T47D (cell line): ENCODE results near the gene FANK1.
"Not testable (repeated sequence)": the region's sequence is repeated elsewhere in the genome, so short reads cannot be mapped to it uniquely, and the experiment has no call there.

ENCODE experiments used
- DNase-seq, 2 experiments: peaks; one replicate each; pipeline versions ENCODE4 v3.0.0 to v3.0.0-alpha.2; 2011 to 2012; ENCODE audit warnings: low read depth in 1 of 2, low spot score in 1 of 2
- JUND ChIP-seq: IDR thresholded peaks from 2 replicates; pipeline ENCODE4 v1.6.1; 2012; ENCODE audit warnings: low read depth
- in situ Hi-C: cut with HindIII; loops from 2 replicates; pipeline ENCODE4 v1.10.0; 2016; ENCODE audit warnings: low sequenced_read_pairs, low pct_unique_long_range_greater_than_20kb

Gene FANK1

DNA sequence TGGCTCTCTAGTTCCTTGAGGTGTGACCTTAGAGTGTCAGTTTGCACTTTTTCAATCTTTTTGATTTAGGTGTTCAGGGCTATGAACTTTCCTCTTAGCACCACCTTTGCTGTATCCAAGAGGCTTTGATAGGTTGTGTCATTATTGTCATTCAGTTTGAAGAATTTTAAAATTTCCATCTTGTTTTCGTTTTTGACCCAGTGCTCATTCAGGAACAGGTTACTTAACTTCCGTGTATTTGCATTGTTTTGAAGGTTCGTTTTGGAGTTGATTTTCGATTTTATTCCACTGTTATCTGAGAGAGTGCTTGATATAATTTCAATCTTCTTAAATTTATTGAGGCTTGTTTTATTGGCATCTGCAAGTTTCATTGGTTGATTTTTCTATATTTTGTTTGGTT, 37.3 kb downstream of the FANK1 start:
- TF ChIP-seq JUND: no peak
- DNase-seq: no peak
- in situ Hi-C loops: no loop called here

DNA sequence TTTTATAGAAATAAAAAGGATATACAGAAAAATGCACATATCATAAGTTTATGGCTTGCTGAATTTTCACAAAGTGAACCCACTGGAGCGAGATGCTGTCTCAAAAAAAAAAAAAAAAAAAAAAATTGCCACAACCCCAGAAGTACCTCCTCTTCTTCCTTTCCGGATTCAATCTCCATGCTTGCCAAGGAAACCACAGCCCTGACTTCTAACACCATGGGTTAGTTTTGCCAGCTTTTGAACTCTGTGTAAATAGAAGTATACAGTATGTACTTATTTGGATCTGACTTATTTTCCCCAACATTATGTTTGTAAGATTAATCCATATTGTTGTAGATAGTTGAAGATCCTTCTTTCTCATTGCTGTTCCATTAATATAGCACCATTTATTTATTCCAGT, 40.0 kb downstream of the FANK1 start:
- TF ChIP-seq JUND: no peak
- DNase-seq: no peak
- in situ Hi-C loops: no loop called here

DNA sequence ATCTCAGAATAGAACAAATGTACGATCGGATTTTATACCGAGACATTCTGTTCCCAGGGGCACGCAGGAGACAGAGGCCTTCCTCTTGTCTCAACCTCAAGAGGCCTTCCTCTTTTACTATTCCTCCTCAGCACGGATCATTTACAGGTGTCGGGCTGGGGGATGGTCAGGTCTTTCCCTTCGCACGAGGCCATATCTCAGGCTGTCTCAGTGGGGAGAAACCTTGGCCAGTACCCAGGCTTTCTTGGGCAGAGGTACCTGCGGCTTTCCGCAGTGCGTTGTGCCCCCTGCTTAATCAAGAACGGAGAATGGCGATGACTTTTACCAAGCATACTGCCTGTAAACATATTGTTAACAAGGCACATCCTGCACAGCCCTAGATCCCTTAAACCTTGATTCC, 44.2 kb downstream of the FANK1 start:
- no peak for DNase-seq
- no peak for TF ChIP-seq JUND
- in situ Hi-C loops: no loop called here

DNA sequence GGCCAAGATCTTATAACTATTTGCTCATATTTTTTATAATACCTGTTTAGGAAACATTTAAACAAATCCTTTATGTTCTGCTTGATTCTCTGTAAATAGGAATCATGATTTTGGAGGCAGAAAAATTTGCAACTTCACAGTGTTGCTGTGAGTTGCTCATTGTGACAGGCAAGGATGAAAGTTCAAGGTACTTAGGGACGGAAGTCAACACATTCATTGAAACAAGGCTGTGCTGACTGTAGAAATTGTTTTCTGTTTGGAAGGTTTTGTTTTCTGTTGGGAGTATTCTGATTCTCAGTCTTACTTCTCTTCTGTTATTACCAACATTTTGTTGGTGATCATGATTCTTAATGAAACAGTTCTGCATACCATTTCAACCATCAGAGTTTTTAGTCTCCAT, 54.9 kb downstream of the FANK1 start:
- no peak for TF ChIP-seq JUND
- in situ Hi-C loops: no loop called here
- DNase-seq: no peak

DNA sequence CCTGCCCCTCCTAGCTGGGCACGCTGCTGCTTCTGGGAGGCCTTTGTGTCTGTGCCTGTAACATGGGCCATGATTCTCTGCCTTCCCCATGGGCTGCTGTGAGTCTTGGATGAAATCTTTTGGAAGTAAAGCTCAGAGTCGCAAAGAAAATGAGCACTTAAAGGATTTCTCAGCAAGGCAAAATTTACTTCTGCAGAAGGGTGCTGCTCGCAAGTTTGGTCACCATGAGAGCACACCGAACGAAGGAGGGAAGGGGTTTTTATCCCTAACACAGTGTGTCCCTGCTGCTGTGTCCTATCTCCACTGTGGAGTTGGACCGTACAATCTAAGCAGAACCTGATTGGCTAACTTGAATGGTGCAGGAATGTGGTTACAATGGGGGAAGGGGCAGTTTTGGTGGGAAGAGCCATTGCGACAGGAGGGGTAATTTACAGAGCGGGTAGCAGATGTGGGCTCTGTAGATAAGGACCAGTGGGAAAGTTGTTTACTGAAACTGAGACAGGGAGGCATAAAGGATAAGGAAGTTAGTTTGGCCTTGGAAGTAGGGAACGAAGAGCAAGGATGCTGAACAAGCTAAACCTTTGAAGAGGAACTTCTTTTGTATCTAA, 57.5 kb downstream of the FANK1 start:
- in situ Hi-C loops: no loop called here
- TF ChIP-seq JUND: no peak
- DNase-seq: no peak

DNA sequence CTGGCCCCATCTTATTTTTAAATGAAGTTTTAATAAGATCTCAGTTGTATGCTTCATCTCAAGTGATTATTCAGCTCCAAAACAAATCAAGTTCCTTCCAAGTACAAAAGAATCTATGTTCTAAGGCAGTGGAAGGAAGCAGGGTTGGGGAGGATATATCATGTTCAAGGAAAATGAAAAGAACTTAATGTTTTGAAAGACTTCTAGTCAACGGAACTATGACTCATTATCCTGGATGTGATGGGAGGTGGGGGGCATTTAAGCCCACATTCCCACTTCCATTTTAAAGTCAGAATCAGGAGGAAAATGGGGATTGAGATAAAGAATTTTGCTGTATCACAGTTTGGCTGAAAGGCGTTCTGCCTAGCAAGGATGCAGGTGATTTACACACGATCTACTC, 59.4 kb downstream of the FANK1 start:
- no peak for DNase-seq
- no peak for TF ChIP-seq JUND
- in situ Hi-C loops: no loop called here

DNA sequence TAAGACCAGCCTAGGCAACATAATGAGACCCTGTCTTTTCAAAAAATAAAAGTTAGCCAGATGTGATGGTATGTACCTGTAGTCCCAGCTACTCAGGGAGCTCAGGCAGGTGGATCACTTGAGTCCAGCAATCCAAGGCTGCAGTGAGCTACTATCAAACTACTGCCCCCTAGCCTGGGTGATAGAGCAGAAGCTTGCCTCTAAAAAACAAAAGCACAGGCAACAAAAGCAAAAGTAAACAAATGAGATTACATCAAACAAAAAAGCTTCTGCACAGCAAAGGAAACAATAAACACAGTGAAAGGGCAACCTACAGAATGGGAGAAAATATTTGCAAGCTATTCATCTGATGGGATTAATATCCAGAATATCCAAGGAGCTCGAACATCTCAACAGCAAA, 65.4 kb downstream of the FANK1 start:
- DNase-seq: no peak
- in situ Hi-C loops: no loop called here
- no peak for TF ChIP-seq JUND

DNA sequence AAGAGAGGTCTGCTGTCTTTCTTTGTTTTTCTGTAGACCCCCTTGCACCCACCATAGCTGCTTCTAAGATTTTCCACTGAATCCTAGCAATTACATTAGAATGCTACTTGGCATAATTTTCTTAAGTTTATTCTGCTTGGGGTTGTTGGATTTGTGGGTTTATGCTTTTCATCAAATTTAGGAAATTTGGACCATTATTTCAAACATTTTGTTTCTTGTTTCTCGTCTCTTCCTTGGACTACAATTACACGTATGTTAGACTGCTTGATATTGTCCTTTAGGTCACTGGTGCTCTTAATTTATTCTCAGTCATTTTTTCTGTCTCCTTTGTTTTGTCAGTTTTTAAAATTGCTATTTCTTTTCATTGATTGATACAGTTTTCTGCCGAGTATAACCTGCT, 65.8 kb downstream of the FANK1 start:
- no peak for DNase-seq
- in situ Hi-C loops: no loop called here
- no peak for TF ChIP-seq JUND

DNA sequence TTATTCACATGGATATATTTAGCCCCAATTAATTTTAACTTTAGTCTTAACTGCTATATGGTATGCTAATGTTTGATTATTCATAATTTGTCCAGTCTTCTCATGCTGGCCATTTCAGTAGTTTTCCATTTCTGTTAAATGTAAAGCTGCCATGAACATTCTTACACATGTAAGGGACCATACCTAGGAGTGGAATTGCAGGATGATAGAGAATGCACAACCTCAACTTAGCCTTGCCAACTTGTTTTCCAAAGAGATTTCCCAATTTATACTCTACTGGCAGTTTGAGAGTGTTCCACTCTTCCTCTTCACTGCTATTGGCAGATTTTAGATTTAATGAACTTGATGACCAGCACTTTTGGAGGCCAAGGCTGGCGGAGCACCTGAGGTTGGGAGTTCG, 68.2 kb downstream of the FANK1 start:
- no peak for TF ChIP-seq JUND
- no peak for DNase-seq
- in situ Hi-C loops: no loop called here

DNA sequence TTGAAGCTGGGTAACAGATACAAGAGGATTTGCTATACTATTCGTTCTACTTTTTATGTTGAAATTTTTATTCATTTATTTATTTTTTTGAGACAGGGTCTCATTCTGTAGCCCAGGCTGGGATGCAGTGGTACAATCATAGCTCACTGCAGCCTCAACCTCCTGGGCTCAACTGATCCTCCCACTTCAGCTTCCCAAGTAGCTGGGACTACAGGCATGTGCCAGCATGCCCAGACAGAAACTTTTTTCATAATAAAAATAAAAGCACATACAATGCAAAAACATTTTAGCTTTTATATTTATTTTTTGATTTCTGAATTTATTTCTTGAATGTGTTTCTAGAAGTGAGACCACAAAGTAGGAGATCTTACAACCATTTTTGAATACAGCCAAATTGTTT, 71.2 kb downstream of the FANK1 start:
- DNase-seq: no peak
- in situ Hi-C loops: no loop called here
- no peak for TF ChIP-seq JUND

DNA sequence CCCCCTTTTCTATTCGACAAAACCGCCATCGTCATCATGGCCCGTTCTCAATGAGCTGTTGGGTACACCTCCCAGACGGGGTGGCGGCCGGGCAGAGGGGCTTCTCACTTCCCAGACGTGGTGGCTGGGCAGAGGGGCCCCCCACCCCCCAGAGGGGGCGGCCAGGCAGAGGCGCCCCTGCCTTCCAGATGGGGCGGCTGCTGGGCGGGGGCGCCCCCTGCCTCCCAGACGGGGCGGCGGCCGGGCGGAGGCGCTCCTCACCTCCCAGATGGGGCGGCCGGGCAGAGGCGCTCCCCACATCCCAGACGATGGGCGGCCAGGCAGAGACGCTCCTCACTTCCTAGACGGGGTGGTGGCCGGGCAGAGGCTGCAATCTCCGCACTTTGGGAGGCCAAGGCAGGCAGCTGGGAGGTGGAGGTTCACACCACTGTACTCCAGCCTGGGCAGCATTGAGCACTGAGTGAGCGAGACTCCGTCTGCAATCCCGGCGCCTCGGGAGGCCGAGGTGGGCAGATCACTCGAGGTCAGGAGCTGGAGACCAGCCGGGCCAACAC, 73.8 kb downstream of the FANK1 start:
- in situ Hi-C loops, DNase-seq: not testable (repeated sequence)

DNA sequence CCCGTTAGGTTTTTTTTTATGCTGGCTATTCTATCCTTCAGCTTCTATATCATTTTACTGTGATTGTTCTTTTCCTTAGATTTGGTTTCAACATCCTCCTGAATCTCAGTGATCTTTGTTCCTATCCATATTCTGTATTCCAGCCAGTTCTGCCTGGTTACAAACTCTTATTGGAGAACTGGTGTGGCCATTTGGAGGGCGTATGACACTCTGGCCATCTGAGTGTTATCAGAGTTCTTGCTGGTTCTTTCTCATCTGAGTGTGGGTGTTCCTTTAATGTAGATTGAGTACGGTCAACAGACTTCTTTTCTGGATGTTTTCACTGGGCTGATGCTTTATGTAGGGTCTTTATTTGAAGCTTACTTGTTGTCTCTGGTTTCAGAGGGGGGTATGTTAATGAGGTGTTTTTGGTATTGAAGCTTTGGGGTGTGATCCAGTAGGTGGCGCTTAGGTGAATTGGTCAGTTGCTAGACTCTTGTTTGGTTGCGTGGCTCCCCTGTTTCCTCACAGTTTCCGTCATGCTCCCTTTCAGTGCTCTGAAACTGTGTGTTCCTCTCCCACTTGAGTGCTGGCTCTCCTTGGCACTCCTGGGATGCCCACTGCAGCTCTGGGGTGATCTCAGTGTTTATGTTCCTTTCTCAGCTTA, 80.7 kb downstream of the FANK1 start:
- no peak for TF ChIP-seq JUND
- in situ Hi-C loops: no loop called here
- DNase-seq: peak in 1 of 2 experiments; percentile 1

DNA sequence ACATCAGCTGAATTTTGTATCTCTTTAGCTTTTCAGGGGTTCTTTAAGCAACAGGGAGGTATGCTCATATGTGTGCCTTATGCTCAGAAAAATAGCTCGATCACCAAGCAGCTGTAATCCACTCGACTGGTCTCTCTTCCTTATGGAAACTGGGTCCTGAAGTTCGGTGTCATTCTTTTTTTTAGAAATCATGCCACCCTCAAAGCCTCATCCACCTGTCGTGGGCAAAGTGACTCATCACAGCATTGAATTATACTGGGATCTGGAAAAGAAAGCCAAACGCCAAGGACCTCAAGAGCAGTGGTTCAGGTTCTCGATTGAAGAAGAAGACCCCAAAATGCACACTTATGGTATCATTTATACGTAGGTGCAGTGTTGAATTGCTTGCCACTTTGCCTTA, 83.6 kb downstream of the FANK1 start:
- no peak for TF ChIP-seq JUND
- in situ Hi-C loops: no loop called here

More for the DNA sequence above, 83.6 kb downstream of the FANK1 start:
- no peak for DNase-seq
